Stimulated activated CD4-positive, alpha-beta T cell treated with anti-CD3 and anti-CD28 coated beads, Interleukin-1b, Interleukin-23, amount 100 ng/mL, for 24 hours (primary cell): ENCODE data around the gene SDR39U1.

Source experiments
- DNase-seq, 4 experiments: peaks; one replicate each; pipeline ENCODE4 v3.0.0-alpha.2; 2020; ENCODE audit warnings: low read depth in 4 of 4, low spot score in 1 of 4

Gene SDR39U1

GRCh38 chr14:24430143-24430681 is 12.4 kb downstream of the SDR39U1 start:
- DNase-seq: peak in 3 of 4 experiments; percentile 23 to 54 (median 44)

- DNase-seq: peak; percentile 69 to 83 (median 76)
Measured at GRCh38 chr14:24429395-24430142, 13.0 kb downstream of the SDR39U1 start, which contains the start of the genes CBLN3 and KHNYN. Gene CBLN3 (minus strand): TSS chr14:24429668. CDS start chr14:24429054, 614 bp downstream. Gene KHNYN (plus strand): TSS chr14:24429954. CDS start chr14:24430731, 777 bp downstream.

DNA sequence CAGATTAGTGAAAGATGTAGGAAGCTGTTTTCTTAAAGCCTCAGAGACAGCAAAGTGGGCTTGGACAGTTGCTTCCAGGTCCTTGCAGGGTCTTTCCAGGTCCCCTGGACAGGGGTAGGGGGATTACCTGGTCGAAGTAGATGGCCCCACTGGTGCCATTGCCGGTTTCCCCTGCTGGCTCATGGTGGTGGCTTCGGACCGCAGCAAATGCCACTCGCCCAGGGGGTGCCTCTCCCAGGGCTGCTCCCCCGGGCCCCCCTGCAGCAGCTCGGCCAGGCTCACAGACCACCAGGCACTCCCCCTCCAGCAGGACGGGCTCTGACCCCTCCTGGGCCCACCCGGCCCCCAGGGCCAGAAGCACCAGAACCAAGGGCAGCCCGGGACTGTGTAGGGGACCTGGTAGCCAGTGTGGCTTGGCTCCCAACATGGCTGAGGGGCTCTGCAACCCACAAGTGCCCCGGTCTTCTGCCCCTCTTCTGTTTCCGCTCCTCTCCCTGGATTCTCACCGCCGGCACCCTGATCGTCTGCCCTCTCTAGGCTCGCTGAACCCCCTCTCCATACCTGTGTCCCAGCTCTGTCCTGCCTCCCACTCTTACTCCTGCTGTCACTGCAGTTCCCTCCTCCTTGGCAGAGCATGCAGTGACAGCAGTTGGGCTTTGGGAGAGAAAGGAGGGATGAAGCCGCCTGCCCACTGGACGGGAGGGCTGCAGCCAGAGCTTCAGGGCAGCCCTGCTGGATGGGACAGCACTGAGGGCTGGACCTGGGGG is 13.8 kb downstream of the SDR39U1 start:
- no peak for DNase-seq

- DNase-seq: no peak
Measured at GRCh38 chr14:24427537-24428508, 14.8 kb downstream of the SDR39U1 start.

GRCh38 chr14:24426912-24427536 is 15.6 kb downstream of the SDR39U1 start:
- no peak for DNase-seq

DNA sequence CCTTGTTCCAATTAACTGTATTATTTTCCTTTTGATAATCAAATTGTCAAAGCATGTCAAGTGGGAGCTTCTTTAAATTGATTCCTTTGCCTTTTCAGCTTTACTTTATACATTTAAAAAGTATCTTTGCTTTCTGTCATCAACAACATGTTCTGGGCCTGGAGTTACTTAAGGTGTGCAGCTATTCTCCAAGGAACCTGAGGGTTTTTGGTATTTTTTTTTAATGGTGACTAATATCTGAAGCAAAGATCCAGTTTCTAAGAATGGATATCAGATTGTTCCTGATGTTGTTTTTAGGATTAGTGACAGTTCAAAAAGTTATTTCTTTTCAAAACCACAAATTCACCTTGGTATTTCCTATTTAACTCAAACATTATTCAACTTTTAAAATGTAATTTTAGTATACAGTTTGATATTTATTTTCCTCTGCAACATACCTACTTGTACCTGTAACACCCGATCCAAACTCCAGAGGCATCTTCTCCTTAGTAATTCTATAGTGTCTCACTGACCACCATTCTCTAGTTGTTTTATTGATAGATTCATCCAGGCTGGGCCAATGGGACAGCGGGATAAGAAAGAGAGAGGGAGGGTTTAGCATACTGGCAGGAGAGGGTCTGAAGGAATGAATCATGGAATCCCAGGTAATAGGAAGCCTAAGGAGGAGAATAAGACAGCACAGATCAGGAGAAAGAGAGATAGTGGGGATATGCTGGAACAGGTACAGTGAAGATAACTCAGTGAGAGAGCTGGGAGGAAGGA is 16.2 kb downstream of the SDR39U1 start:
- DNase-seq: no peak

GRCh38 chr14:24425704-24426103 is 16.9 kb downstream of the SDR39U1 start:
- DNase-seq: no peak

- DNase-seq: no peak
Measured at GRCh38 chr14:24422694-24423601, 19.6 kb downstream of the SDR39U1 start.

GRCh38 chr14:24422261-24422660 is 20.3 kb downstream of the SDR39U1 start:
- DNase-seq: no peak

- no peak for DNase-seq
Measured at GRCh38 chr14:24418492-24418873, 24.1 kb downstream of the SDR39U1 start.

- DNase-seq: no peak
Measured at GRCh38 chr14:24417832-24418491, 24.6 kb downstream of the SDR39U1 start.

GRCh38 chr14:24416932-24417619 is 25.5 kb downstream of the SDR39U1 start:
- DNase-seq: no peak

DNA sequence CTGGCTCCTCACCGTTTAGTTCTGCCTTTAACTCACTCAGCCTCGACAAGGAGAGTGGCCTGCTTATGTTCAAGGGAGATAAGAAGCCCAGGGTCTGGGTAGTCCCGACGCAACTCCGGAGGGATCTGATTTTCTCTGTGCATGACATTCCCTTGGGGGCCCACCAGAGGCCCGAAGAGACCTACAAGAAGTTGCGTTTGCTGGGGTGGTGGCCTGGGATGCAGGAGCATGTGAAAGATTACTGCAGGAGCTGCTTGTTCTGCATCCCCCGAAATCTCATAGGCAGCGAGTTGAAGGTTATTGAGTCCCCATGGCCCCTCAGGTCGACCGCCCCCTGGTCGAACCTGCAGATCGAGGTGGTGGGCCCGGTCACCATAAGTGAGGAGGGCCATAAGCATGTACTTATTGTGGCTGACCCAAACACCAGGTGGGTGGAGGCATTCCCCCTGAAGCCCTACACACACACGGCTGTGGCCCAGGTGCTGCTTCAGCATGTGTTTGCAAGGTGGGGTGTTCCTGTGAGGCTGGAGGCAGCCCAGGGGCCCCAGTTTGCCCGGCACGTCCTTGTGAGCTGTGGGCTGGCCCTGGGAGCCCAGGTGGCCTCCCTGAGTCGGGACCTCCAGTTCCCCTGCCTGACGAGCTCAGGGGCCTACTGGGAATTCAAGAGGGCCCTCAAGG is 26.2 kb downstream of the SDR39U1 start:
- DNase-seq: no peak

DNA sequence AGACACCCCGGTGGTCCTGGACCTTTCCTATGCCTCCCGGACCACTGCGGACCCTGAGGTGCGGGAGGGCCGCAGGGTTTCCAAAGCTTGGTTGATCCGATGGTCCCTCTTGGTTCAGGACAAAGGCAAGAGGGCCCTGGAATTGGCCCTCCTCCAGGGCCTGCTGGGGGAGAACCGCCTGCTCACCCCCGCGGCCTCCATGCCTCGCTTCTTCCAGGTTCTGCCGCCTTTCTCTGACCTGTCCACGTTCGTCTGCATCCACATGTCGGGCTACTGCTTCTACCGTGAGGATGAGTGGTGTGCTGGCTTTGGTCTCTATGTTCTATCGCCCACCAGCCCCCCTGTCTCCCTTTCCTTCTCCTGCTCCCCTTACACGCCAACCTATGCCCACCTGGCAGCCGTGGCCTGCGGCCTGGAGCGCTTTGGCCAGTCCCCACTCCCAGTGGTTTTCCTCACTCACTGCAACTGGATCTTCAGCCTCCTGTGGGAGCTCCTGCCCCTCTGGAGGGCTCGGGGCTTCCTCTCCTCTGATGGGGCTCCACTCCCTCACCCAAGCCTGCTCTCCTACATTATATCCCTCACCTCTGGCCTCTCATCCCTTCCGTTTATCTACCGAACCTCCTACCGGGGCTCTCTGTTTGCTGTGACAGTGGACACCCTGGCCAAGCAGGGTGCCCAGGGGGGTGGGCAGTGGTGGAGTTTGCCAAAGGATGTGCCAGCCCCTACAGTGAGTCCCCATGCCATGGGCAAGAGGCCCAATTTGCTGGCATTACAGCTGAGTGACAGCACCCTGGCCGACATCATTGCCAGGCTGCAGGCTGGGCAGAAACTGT is 26.9 kb downstream of the SDR39U1 start:
- no peak for DNase-seq

DNA sequence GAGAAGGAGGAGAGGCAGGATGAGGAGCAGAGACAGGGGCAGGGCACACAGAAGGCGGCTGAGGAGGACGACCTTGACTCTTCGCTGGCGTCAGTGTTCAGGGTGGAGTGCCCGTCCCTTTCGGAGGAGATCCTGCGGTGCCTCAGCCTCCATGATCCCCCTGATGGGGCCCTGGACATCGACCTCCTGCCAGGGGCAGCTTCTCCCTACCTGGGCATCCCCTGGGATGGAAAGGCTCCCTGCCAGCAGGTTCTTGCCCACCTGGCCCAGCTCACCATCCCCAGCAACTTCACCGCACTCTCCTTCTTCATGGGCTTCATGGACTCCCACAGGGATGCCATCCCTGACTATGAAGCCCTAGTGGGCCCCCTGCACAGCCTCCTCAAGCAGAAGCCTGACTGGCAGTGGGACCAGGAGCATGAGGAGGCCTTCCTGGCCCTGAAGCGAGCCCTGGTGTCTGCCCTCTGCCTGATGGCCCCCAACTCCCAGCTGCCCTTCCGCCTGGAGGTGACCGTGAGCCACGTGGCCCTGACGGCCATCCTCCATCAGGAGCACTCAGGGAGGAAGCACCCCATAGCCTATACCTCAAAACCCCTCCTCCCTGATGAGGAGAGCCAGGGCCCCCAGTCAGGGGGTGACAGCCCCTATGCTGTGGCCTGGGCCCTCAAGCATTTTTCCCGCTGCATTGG is 27.7 kb downstream of the SDR39U1 start:
- no peak for DNase-seq
